Peyer's patch (tissue), 4 donors: Measurements from ENCODE around the gene GALNT1.

Experiments used
- CTCF ChIP-seq, 6 experiments: fragments of 450-650 bp in 4 of 6; fragments of 200-600 bp in 2 of 6; sonication (generic) in 1 of 6; IDR thresholded peaks; one replicate each; pipeline ENCODE4 v1.5.1; 2017 to 2019; ENCODE audit warnings: antibody characterized with exemption in 6 of 6, mild to moderate bottlenecking in 3 of 6, moderate library complexity in 1 of 6
- POLR2A ChIP-seq, 2 donors: fragments of 450-650 bp; IDR thresholded peaks; one replicate each; pipeline ENCODE4 v1.5.1; 2017; ENCODE audit warnings: antibody characterized with exemption in 2 of 2, mild to moderate bottlenecking in 2 of 2, moderate library complexity in 2 of 2

GRCh38 chr18:35653392-35654135 is 72.0 kb downstream of the GALNT1 start:
- TF ChIP-seq CTCF (IDR thresholded peaks at IDR 0.05) (no peak), POLR2A (IDR thresholded peaks at IDR 0.05) (no peak)
